COLO829 (cell line): ENCODE measurements around the gene PTCH2.
A peak's percentile ranks its signal among the peaks of the same experiment; 100 is the strongest.
"Not testable (repeated sequence)": the region's sequence is repeated elsewhere in the genome, so short reads cannot be mapped to it uniquely, and the experiment has no call there.

Source experiments
- DNase-seq: peaks from one replicate; pipeline ENCODE4 v3.0.0; 2012; ENCODE audit warnings: low spot score

PTCH2 gene

DNA sequence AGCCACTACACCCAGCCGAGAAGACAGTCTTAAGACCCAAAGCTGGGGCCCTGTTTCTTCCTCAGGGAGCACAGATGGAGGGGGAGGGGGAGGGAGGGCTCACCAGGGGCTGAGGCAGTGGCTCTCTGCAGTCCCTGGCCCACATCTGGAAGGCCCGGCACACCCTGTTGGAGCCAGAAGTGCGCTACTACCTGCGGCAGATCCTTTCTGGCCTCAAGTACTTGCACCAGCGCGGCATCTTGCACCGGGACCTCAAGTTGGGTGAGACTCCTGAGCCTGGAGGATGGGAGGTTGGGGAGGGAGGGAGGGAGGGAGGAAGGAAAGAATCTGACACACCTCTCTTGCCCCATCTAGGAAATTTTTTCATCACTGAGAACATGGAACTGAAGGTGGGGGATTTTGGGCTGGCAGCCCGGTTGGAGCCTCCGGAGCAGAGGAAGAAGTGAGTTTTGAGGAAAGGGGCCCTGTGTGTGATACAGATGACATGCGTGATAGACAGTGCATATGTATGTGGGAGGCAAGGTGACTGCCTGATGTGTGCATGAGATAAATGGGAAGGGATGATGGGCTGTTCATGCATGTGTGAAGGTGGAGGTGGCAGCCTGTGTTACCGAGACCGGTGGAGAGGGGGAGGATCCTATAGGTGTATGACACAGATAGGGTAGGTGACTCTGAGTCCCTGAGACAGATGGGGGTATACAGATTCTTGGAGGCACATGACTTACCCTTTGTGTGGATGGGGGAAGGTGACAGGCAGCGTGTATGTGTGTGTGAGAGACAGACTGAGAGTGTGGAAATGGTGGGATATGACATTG, 41.4 kb downstream of the PTCH2 start:
- no peak for DNase-seq

DNA sequence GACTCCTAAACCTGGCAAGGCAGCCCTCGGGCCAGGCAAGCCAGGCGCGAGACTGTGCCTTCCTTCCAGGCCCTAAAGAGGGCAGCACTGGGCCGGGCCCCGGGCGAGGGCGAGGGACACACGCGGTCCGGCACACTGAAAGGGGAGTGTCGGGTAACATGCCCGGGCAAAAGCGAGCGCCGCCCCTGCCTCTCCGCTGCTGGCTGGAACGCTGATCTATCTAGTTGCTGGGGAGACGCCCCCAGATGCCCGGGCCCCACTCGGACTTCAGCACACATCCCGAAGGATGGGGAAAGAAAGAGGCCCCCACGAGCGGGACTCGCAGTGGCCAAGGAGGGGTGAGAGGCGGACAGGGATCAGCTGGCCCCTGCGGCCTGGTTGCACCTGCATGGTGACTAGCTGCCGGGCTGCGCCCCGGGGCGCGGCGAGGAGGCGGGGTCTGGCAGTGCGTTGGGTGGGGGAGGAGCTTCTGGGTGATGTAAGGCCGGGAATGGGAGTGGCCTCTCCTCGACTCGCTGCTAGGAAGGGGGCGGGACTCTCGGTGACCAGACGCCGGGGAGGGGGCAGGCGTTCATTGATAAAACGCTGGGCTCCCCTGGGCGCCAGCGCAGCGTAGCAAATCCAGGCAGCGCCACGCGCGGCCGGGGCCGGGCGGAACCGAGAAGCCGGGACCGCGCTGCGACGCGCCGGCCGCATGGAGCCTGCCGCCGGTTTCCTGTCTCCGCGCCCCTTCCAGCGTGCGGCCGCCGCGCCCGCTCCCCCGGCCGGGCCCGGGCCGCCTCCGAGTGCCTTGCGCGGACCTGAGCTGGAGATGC, 43.1 kb downstream of the PTCH2 start, which contains the start of gene PLK3:
PLK3 (plus strand) TSS at position 608 of the 815 bp plus-strand sequence; CDS start at position 695, 87 bp downstream.
- DNase-seq: peak; percentile 90

- no peak for DNase-seq
These were observed 44.3 kb downstream of the PTCH2 start for GRCh38 chr1:44798481-44799365.

DNA sequence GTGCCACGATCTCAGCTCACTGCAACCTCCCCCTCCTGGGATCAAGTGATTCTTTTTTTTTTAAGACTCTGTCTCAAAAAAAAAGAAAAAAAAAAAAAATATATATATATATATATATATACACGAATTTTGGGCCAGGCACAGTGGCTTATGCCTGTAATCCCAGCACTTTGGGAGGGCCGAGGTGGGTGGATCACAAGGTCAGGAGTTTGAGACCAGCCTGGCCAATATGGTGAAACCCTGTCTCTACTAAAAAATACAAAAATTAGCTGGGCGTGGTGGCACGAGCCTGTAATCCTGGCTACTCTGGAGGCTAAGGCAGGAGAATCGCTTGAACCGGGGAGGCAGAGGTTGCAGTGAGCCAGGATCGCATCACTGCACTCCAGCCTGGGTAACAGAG, 45.2 kb downstream of the PTCH2 start:
- DNase-seq: not testable (repeated sequence)

DNA sequence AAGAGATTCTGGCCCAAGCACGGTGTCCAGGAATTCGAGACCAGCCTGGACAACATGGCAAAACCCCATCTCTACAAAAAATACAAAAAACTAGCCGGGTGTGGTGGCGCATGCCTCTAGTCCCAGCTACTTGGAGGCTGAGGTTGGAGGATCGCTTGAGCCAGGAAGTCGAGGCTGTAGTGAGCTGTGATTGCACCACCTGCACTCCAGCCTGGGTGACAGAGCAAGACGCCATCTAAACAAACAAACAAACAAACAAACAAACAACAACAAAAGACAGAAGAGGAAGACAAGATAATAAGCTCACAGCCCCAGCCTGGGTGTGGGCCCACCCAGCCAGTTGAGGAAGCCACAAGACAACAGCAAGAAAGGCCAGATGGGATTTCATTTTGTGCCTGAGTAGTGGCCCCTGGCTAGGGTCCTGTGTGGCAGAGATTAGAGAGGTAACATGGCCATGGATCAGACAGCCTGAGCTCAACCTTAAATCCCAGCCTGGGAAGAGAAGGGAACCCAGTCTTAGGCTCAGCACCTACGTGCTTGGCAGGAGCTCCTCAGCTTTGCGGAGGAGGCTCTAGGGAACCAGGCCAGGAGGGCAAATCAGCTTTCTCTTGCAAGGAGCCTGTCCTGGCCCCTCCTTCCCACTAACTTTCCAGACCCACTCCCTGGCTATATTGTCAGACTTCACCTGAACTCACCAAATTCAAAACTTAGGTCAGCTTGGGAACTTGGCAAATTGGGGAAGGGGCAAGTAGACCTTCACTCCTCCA, 50.1 kb downstream of the PTCH2 start:
- no peak for DNase-seq

DNA sequence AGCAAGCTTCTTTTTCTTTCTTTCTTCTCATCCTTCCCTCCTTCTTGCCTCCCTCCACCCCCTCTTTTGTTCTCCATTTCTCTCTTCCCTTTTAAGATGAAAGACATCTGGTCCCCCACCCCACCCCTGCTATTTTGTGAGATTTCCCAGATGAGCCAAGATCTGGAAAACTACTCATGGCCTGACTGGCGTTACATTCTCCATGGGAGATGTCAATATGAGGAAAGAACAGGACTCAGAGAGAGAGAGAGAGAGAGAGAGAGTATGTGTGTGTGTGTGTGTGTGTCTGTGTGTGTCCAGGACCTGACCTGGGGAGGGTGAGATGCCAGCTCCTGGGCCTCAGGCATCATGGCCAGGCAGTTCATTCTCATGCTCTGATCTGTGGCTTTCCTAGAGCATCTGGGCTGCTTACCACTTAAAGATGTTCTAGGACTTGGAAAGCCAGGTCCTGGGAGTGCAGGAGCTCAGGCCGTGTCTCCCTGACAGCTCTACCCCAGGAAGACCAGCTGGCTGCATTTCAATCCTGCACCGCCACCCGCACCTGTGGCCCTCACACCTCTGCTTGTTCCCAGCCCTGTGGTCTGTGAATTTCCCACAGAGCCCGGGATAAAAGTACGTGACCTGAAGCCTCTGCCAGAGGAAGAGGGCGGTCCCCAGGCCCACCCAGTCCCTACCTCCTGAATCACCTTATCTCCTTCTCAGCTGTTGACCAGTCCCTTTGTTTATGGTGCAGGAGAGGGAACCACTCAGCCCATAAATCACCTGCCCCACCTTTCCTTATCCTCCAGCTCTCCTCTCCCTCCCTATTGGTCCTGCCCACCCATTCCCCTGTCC, 51.9 kb downstream of the PTCH2 start:
- DNase-seq: no peak

GRCh38 chr1:44788120-44788860, 54.8 kb downstream of the PTCH2 start, which contains the start of gene BEST4:
Gene BEST4 (minus strand): TSS chr1:44788170. CDS start chr1:44787705, 465 bp downstream.
- DNase-seq: no peak

DNA sequence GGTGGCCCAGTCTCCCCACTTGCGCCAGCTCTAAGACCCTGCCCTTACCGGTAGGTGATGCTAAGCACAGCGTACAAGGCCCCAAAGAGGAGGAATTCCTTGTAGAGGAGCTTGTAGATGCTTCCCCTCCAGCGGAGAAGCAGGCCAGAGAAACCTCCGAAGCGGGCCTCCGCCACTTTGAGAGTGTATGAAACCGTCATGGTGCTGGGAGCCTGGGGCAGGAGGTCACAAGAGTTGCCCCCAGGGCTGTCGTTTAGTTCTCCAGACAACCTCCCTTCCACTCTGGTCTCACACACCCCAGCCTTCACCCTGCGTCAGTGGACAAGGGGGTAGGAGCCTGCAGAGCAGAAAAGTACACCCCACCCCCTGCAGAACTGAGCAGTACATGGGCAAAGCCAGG, 55.5 kb downstream of the PTCH2 start:
- DNase-seq: no peak

- no peak for DNase-seq
These were observed 56.1 kb downstream of the PTCH2 start for GRCh38 chr1:44786841-44787426.

GRCh38 chr1:44786138-44786840, 56.8 kb downstream of the PTCH2 start:
- no peak for DNase-seq

DNA sequence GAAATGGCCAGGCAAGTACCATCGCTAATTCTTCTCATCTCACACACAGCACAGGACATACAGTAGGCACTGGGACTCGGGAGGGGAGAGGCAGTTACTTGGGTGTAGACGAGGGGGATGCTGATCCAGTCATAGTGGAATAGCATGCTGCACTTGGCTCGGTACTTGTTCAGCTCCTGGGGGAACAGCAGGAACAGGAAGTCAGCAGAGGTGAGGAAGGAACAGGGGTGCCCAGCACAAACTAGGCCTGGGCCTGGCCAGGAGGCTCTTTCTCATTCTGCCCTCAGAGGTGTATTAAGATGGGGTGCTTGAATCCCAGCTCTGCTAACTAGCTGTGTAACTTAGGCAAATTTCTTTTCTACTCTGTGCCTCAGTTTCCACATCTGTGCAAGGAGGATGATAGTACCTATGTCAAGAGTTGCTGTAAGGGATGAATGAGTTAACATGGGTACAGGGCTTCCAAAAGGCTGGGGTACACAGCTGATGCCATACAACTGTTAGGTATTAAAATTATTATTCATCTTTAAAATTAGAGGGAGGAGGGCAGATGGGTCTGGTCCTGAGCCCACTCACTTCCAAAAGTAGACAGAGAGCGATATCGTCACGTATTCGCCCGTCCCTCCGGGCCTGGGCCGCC, 57.4 kb downstream of the PTCH2 start:
- no peak for DNase-seq

GRCh38 chr1:44785029-44785380, 58.0 kb downstream of the PTCH2 start:
- no peak for DNase-seq

GRCh38 chr1:44784094-44785028, 58.7 kb downstream of the PTCH2 start:
- DNase-seq: no peak

DNA sequence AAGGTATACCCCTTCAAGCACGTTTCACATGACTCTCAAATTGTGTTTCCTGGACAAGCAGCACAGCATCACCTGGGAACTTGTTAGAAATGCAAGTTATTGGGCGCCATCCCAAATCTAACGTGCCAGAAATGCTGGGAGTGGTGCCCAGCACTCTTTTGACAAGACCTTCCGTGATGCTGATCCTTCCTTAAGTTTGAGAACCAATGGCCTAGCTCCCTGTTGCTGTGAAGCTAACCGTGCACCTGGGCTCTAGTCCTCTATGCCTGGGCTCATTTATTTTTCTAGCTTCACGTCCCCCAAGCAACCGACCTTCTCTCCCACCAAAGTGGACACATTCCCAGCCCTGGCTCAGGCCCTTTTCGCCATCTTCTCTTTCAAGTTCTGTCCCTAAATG, 59.4 kb downstream of the PTCH2 start:
- DNase-seq: no peak

DNA sequence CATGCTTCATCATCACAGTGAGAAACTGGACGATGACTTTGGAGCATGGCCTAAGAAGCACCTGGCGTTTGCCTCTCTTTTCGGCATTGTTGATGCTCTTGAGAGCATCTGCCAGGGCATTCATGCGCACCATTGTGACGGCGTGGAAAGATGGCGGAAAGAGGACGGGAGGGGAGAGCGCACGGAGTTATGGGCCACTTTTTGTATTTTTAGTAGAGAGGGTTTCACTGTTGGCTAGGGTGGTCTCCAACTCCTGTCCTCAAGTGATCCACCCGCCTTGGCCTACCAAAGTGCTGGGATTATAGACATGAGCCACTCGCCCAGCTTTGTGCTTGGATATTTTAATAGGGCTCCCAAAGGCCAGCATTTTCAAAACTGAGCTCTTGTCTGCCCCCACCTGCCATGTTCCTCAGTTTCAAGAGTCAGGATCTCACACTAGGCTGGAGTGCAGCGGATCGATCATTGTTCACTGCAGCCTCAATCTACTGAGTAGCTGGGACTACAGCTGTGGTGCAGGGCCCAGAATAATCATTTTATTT, 62.4 kb downstream of the PTCH2 start:
- no peak for DNase-seq

DNA sequence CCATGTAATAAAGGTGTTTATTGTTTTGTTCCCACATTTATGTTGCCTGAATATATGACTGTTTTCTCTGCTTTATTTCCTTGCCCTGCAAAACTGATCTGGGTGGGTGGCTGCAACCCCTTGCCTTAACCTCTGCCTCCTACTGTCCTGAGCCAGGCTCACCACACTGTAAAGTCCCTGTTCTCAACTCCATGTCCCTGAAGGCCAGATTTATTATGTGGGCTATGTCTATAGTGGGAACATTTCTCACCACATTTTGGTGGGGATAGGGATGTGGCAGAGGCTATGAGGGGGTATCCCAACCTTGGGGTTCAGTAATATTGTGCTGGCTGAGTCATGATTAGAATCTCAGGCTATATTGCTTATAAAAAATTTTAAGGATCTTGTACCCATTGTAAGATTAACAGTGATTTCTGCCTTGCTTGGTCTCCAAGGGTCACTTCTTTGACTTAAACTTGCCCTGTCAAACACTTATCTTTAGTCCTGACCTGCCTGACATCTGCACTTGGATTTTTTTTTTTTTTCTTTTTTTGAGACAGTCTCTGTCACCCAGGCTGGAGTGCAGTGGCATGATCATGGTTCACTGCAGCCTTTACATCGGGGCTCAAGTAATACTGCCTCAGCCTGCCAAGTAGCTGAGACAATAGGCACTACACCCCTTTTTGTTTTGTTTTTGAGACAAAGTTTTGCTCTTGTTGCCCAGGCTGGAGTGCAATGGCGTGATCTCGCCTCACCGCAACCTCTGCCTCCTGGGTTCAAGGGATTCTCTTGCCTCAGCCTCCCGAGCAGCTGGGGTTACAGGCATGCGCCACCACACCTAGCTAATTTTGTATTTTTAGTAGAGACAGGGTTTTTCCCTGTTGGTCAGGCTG, 64.1 kb downstream of the PTCH2 start:
- DNase-seq: no peak
